HG02642 (cell line): ENCODE measurements around the gene EIF2AK3.
A peak's percentile ranks its signal among the peaks of the same experiment; 100 is the strongest.
"Not testable (repeated sequence)": the region's sequence is repeated elsewhere in the genome, so short reads cannot be mapped to it uniquely, and the experiment has no call there.

Source experiments
- ATAC-seq: cut with Tn5 transposase; IDR thresholded peaks from one replicate; pipeline ENCODE4 v1.9.1; 2021; ENCODE audit warnings: mild to moderate bottlenecking; ENCODE audit not compliant: unreplicated experiment, poor library complexity

EIF2AK3 gene

GRCh38 chr2:88627055-88627855 is at the start of gene EIF2AK3:
Gene EIF2AK3, minus strand, starts transcription at chr2:88627464. Its CDS starts 190 bp downstream, at chr2:88627274.
- peak; percentile 88 for ATAC-seq

- no peak for ATAC-seq
These were observed 46.1 kb upstream of the EIF2AK3 start for GRCh38 chr2:88673363-88673762.

- peak; percentile 46 for ATAC-seq
These were observed 44.6 kb upstream of the EIF2AK3 start for GRCh38 chr2:88671786-88672427.

DNA sequence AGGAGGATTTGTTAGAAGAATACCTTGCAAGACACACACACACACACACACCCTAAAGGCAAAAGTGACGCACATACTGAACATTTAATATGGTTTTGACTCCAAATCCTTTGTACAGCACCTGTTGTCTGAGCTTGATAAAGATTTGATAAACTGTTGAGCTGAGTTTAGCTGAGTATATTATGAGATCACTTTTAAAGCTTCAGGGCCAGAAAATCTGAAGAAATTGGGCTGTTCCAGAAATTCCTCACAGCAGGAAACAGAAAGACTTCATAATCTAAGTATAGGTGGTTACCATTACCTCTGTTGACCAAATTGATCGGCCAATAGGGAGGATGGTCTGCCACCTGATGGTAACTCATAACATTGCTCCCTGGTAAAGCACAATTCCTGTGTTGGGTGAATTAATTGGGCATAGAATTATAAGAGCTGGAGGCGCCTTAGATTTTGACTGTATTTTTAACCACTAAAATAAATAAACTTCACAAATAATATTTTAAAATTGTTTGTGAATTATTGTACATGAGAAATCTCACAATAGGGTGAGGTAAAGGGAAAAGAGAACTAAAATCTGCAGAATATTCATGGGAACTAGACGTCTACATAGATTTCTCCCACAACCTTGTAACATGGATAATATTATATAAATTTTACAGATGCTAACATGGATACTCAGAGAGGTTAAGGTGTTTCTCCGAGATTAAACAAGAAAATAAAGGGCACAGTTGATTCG is 42.4 kb upstream of the EIF2AK3 start:
- peak; percentile 81 for ATAC-seq

DNA sequence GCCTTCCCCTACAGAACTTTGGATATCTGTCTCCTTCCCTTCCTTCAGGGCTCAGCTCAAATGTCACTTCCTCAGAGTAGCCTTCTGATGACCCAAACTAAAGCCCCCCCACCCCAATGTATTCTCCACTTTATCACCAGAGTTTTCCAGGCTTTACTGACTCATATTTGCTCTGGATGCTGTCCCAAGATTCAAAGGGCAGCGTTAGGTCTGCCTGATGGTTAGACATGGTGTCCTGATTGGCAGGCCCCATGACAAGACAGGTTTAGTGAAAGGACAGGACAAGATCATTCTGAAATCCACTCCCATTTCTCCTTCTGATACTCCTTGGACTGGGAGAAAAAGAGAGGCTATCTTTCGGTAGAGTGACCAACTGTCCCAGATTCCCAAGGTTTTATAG is 41.6 kb upstream of the EIF2AK3 start:
- ATAC-seq: no peak

DNA sequence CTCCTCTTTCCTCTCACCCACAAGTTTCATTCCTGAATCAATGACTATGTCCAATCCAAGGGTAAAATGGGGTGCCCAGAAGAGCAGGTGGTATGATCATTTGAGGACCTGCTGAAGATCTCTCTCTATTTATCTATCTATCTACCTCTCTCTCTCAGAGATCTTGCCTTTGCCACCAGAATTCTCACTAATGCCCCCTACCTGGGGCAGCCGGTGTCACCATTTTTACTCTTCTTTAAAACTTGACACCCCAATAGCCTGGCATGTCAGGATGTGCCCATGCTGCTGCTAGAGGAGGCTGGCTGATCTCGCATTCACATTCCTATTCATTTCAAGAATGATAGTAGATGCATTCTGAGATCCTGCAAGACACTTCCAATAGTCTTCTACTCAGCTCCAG is 40.0 kb upstream of the EIF2AK3 start:
- ATAC-seq: no peak

DNA sequence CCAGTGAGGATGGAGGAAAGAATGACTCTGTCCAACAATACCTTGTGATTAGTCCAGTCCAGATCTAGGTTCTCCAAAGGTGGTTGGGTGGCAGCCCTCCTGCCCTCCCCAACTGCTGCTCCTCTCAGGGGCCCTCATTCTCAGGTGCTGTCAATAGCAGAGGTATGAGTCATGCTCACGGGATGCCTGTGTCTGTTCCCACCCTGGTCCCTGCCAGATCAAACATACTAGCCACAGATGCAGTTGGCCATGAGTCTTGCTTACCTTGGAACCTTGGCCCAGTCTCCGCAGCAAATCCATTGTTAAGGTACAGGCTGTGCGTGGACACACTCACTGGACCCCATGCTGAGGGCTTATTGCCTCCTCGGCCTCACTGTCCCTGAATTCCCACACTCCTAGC is 39.3 kb upstream of the EIF2AK3 start:
- ATAC-seq: no peak

GRCh38 chr2:88660622-88661021 is 33.4 kb upstream of the EIF2AK3 start:
- ATAC-seq: no peak

DNA sequence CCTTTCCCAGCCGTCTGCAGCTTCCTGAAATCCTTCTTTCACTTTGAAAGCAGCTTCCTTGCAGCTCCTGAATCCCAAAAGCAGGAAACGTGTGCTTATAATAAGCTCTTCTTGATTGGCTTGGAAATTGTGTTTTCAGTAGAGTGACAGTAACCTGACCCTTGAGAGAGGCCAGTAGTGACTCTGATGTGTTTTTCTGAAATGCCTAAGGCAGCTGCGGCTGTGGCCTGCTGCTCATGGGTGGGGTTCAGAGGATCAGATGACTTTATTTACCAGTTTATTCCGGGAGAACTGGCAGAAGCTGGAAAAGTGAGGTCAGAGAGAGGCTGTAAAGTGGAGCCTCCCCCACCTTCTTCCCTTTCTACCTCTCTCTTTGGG is 32.3 kb upstream of the EIF2AK3 start:
- no peak for ATAC-seq

- ATAC-seq: no peak
These were observed 31.7 kb upstream of the EIF2AK3 start for GRCh38 chr2:88658881-88659537.

DNA sequence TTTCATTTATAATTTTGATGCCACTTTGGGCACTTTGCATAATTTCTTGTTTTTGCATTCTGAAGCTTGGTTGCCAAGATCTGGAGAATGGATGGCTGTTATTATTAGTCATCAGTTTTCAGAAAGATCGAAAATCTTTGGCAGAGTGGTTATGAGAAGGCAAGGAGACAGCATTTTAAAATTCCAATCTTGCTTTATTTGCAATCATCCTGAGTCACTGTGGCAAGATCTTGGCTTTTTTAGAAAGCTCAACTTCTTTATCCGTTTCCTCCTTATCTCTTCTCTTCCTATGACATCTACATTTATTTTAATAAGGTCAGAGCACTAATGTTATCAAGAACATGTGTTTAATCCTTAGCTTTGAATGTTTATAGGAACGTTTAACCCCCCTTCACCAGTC is 31.1 kb upstream of the EIF2AK3 start:
- no peak for ATAC-seq

DNA sequence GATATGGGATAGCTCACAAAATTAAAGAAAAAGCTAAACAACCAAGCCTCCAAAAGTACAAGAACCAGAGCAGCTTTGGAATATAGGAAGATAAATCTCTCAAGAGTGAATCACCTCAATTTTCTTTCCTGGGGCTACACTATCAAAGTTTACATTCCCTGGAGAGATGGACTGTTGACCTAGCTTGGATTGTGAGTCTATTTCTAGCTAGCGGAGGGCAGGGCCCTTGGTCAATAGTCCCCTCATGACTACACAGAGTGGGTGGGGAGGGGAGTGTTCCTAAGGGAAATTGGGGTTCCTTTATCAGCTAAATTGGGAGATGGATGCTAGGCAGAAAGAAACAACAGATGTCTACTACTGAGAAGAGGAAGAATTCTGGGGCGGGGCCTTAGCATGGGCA is 29.9 kb upstream of the EIF2AK3 start:
- no peak for ATAC-seq

GRCh38 chr2:88656690-88657089 is 29.4 kb upstream of the EIF2AK3 start:
- ATAC-seq: no peak

DNA sequence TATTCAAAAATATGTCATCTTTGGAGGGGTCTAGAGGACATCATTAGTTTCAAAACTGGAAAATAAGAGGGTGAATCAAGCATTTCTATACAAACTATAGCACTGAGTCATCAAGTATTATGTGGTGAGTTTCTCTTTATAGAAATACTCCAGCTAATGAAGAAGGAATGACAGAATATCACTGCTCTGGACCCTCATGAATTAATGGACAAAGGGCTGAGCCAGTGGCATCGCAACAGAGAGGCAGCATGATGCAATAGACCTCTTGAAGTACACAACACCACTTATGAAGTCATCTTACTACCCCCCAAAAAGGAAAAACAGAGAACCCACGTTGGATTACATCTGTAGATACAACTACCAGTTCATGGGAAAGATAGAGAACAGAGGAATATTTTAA is 27.4 kb upstream of the EIF2AK3 start:
- no peak for ATAC-seq

GRCh38 chr2:88651646-88652045 is 24.4 kb upstream of the EIF2AK3 start:
- ATAC-seq: no peak

GRCh38 chr2:88645291-88645882 is 18.1 kb upstream of the EIF2AK3 start:
- ATAC-seq: not testable (repeated sequence)

GRCh38 chr2:88642278-88642677 is 15.0 kb upstream of the EIF2AK3 start:
- no peak for ATAC-seq

DNA sequence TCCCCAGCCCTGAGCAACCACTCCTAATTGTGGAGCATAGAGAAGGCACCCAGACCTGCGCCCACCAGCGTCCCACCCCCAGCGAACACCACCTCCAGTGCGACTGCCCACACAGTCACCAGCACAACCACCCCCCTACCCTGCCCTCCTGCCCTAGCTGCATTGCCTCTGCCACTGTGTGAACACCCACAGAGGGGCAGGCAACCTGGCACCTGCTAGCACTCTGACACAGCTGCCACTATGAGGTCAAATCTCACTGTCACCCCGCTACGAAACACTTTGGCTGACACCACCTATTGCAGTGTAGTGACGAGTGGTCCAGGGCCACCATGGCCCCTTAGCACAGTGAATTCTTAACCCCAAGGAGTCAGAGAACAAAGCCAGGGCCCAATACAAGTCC is 14.1 kb upstream of the EIF2AK3 start:
- no peak for ATAC-seq

DNA sequence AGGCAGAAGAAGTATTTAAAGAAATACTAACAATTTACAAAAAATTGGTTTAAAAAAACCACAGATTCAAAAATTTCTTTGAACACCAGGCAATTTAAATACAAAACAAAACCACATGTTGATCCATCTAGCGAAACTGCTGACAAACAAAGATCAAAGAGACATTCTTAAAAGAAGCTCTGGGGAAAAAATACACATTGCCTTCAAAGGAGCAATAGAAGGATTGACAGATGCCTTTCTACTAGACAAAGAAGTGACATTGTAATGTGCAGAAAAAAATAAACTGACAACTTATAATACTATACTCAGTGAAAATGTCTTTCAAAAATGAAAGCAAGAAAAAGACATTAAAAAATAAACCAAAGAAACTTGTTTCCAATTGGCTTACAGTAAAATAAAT is 12.6 kb upstream of the EIF2AK3 start:
- no peak for ATAC-seq

DNA sequence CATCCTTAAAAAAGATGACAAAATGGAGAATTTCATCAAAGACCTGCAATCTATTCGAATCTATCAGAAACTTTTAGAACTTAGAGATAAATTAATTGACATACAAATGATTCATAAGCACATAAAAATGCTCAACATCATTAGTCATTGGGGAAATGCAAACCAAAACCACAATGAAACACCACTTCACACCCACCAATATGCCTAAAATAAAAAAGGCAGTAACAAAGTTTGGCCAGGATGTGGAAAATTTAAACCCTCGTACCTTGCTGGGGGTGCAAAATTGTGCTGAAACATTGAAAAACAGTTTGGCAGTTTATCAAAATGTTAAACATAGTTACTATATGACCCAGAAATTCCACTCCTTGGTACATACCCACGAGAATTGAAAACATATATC is 11.5 kb upstream of the EIF2AK3 start:
- ATAC-seq: no peak
